CD4-positive, alpha-beta T cell treated with Interleukin-15 for 1 hour (primary cell): ENCODE measurements around the gene HOOK1.

Experiments used
- DNase-seq: peaks from one replicate; pipeline ENCODE4 v3.0.0-alpha.2; 2020

Gene HOOK1

GRCh38 chr1:59814901-59815825, at the start of gene HOOK1:
Gene HOOK1, plus strand, starts transcription at chr1:59814949. Its CDS starts 169 bp downstream, at chr1:59815118.
- no peak for DNase-seq

- DNase-seq, result no peak
Observed at GRCh38 chr1:59765011-59765730, 49.6 kb upstream of the HOOK1 start.

- DNase-seq, result no peak
Observed at GRCh38 chr1:59766227-59766855, 48.4 kb upstream of the HOOK1 start.

- no peak for DNase-seq
Observed at GRCh38 chr1:59767119-59767518, 47.6 kb upstream of the HOOK1 start.

- DNase-seq, result no peak
Observed at GRCh38 chr1:59768792-59769735, 45.7 kb upstream of the HOOK1 start.

- no peak for DNase-seq
Observed at GRCh38 chr1:59769736-59770095, 45.0 kb upstream of the HOOK1 start.

- no peak for DNase-seq
Observed at GRCh38 chr1:59771361-59771760, 43.4 kb upstream of the HOOK1 start.

GRCh38 chr1:59775480-59775879, 39.3 kb upstream of the HOOK1 start:
- no peak for DNase-seq

- no peak for DNase-seq
Observed at GRCh38 chr1:59776960-59777852, 37.5 kb upstream of the HOOK1 start.

GRCh38 chr1:59779949-59780348, 34.8 kb upstream of the HOOK1 start:
- DNase-seq, result no peak

GRCh38 chr1:59788825-59789224, 25.9 kb upstream of the HOOK1 start:
- no peak for DNase-seq

- no peak for DNase-seq
Observed at GRCh38 chr1:59798600-59798999, 16.1 kb upstream of the HOOK1 start.

GRCh38 chr1:59803458-59804038, 11.2 kb upstream of the HOOK1 start:
- no peak for DNase-seq

GRCh38 chr1:59804301-59804700, 10.4 kb upstream of the HOOK1 start:
- DNase-seq, result no peak

GRCh38 chr1:59805554-59805953, 9.2 kb upstream of the HOOK1 start:
- no peak for DNase-seq

GRCh38 chr1:59814180-59814900, 409 bp upstream of the HOOK1 start:
- DNase-seq, result peak; percentile 96

- DNase-seq, result no peak
Observed at GRCh38 chr1:59815892-59816291, 1.1 kb downstream of the HOOK1 start.

GRCh38 chr1:59816318-59816878, 1.6 kb downstream of the HOOK1 start:
- no peak for DNase-seq

GRCh38 chr1:59819566-59820438, 5.1 kb downstream of the HOOK1 start:
- no peak for DNase-seq
